Measurements from ENCODE around the gene TEX35.

- TF ChIP-seq CTCF (conservative IDR thresholded peaks at IDR 0.05; ENCODE audit: low read length): no peak
- no peak for TF ChIP-seq EZH2phosphoT487 (IDR thresholded peaks at IDR 0.05; ENCODE audit: borderline replicate concordance, low read depth, low read length)
Measured at GRCh38 chr1:178536329-178536728, 23.4 kb downstream of the TEX35 start.
